ENCODE data around the gene NR1H4.
"Not testable (repeated sequence)": the region's sequence is repeated elsewhere in the genome, so short reads cannot be mapped to it uniquely, and the experiment has no call there.

The NR1H4 gene

DNA sequence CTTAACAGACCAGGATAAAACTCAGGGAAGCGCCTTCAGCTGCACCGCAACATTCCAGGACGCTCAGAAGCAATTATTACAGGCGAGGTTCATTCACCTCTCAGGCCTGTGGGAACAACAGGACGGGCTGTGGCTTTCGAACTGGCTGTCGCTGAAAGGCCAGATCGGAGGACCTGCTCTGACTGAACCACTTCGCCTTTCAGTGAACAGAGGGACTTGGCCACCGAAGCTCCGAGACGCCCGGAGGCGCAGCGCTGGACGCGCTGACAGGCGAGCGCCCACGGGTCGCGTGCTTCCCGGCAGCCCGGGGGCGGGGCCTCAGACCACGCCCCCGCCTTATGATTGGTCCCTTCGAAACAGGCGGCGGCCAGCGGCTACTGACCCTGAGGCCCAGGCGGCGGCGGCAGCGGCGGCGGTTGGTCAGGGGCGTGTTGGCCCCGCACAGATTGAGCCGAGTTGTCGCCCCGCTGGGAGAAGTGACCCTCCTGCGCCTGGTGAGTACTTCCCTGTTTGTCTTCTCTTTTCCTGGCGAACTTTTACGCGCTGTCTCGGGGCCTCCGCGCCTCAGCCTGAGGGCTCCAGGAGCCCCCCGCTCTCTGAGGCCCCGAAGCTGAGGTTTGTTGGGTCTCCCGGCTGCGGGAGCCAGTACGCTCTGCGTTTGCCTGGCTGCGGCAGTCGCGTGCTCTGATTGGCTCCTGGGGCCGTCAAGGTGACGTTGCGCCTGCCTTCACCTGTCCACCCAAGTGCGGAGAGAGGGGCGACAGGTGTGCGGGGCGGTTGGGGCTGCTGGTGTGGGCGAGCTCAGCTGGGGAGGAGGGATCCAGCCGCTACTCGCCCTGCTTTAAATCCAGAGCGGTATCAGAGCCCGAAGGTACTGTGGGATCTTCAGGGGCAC is 99.9 kb downstream of the NR1H4 start, which contains the start of gene GAS2L3:
Gene GAS2L3, plus strand, starts transcription at position 393 of the 895 bp plus-strand sequence. CDS start 21,221 bp downstream, outside the sequence.
- peak; percentile 85 for DNase-seq

DNA sequence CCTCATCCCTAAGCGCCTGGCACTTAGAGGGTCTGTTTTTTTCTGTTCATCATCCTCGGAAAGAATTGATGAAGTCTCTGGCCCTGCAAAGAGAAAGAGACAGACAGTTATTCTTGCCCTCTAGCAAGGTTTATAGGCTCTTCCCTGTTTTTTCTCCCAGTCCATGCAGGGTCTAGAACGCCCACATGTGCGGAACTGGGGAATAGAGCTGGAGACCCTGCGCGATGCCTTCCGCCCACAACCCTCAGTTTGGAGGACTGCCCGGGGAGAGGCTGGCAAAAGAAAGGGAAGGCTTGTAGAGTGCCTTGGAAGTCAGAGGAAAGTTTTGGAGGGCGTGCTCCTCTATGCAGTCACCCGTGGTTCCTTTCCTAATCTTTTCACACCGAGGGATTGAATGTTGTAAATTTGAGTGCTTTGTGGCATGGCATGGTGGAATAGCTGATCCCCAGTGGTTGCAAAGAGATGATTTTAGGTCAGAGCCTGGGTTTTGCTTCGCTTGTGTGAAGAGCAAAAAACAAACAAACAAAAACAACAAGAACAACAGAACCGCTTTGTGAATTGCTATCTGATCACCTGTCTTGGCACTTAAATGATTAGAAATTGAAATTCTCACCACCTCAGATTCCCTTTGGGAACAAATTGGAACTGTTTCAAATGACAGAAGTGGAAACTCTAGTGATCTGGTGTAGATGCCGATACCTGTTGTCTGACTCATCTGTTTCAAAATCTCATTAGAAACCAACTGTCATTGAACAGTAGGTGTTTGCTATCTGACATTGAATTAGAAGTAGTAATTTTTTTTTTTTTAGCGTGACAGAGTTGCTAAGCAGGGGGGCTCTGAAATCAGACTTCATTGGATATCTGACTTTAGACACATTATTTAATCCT is 100.8 kb downstream of the NR1H4 start:
- peak; percentile 37 for DNase-seq

DNA sequence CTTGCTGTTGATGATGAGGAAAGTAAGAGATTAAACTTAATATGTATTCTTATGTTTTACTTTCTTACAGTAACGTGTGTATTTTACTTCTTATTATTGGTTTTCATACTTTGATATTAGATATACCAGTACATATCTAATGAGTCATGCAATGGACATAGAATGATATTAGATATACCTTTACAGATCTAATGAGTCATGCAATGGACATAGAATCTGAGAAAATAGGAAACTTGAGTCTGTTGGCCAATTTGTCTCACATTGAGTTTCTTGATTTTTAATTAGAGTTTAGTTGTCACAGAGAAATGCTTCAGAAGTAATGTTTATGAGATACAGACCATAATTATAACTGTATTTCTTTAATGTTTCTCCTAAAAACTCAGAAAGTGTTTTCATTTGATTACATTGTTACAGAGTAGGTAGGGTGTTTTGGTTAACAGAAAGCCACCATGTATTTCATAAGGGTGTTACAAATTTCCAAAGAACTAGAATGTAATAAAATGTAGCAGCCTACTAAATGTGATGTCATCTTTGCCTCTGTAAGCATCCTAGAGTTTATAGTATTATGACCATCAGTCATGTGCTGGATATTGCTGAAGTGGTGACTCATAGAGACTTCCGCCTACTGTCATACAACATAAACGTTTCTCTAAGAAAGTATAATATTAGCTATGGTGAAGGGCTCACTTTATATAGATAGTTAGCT is 102.8 kb downstream of the NR1H4 start:
- no peak for DNase-seq

DNA sequence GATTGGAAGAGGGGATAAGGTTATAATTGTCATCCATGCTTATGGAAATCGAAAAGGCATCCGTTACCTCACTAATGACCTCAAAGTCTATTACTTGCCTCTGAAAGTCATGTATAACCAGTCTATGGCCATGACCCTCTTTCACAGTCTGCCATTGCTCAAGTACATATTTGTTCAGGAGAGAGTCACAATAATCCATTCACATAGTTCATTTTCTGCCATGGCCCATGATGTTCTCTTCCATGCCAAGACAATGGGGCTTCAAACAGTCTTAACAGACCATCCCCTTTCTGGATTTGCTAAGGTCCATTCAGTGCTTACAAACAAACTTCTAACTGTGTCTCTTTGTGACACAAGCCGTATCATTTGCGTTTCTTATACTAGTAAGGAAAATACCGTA is 105.3 kb downstream of the NR1H4 start:
- DNase-seq = no peak

DNA sequence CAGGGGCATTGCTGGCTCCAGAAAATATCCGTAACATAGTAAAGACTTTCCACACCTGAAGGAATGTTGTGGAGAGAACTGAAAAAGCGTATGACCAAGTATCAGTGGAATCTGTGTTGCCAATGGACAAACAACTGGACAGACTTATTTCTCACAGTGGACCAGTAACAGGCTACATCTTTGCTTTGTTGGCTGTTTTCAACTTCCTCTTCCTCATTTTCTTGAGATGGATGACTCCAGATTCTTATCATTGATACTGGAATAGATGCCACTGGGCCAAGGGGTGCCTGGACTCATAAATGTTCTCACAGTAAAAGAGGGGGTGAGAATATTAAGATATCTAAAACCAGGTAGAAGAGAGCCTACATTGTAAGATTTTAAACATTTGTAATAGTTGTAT is 106.2 kb downstream of the NR1H4 start:
- no peak for DNase-seq

DNA sequence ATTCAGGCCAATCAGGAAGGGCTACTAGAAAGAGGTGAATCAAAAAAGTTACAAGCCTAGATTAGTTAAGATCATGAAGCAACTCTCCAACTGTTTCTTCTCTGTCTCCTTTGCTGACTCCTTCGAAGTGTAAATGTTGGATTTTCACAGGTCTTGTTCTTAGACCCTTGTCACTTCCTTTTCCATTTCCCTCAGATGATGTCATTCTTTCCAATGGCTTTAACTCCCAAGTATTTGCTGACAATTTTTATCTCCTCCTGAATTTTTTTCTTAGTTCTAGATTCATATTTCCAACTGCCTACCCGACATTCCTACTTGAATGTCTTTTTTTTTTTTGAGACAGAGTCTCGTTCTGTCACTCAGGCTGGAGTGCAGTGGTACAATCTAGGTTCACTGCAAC is 110.6 kb downstream of the NR1H4 start:
- no peak for DNase-seq

DNA sequence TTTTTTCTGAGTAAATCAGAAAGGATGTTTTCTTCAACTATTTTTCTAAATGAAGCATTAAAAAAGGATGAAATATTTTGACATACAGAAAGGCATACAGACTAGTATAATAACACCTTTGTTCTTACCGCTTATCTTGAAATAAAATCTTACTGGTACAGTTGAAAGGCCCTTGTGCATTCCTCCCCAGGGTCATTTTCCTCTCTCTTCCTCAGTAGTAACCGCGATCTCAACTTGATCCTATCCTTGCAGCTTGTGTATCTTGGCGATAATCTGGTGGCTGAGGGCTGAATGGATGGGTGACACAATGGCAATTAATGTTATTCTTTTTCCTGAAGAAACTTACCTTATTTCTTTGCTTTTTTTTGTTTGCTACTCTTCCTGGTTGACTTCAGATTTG is 118.3 kb downstream of the NR1H4 start:
- DNase-seq = no peak

DNA sequence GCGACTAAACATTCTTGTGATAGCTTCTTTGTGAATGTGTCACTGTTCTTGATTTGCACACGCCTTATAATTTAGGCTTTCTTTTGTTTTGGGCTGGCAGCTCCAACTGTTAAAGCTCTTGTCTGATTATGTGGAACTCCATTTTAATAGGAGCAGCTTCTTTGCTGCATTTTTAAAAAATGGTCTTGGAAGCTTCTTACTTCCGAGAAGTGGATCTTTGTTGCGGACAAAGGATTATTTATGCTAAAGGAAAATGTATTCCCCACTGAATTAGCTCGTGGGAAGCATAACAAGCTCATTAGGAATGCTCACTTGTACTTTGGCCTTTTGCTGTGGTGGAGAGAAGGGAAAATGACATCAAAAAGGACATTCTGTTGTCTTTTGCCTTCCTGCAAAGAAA is 119.8 kb downstream of the NR1H4 start:
- DNase-seq = no peak

DNA sequence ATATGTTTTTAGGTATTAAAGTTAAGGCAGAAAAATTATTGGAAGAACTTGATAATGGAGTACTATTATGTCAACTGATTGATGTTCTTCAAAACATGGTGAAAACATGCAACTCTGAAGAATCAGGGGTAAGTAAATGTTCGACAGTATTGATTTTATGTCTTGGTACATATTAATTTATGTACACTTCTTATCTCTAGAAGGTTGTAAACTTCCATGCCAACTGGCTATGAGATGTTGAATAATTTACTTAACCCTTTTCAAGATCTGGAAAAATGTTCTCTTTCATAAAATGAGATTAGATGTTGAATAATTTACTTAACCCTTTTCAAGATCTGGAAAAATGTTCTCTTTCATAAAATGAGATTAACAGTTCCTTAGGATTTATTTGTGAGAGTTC is 128.0 kb downstream of the NR1H4 start:
- no peak for DNase-seq

DNA sequence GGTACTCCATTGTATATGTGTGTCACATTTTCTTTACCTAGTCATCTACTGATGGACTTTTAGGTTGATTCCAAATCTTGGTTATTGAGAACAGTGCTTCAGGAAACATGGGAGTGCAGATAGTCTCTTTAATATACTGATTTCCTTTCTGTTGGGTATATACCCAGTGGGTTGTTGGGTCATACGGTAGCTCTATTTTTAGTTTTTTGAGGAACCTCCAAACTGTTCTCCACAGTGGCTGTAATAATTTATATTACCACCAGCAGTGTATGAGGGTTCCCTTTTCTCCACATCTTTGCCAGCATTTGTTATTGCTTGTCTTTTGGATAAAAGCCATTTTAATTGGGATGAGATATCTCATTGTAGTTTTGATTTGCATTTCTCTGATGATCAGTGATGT is 129.3 kb downstream of the NR1H4 start:
- not testable (repeated sequence) for DNase-seq

DNA sequence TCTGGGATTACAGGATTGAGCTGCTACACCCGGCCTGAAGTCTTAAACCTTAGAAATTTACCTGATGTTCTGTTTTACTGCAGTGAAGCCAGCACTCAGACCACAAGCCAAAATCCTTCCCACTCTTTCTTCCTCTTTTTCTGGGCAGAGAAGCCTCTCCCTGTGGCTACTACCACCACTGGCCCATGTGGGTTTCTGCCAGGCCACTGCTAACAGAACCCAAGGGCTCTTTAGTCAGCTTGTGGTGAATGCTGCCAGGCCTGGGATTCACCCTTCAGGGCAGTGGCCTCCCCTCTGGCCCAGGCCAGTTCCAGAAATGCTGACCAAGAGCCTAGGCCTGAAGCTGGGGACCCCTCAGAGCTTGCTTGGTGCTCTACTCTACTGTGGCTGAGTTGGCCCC is 135.1 kb downstream of the NR1H4 start:
- DNase-seq = no peak

DNA sequence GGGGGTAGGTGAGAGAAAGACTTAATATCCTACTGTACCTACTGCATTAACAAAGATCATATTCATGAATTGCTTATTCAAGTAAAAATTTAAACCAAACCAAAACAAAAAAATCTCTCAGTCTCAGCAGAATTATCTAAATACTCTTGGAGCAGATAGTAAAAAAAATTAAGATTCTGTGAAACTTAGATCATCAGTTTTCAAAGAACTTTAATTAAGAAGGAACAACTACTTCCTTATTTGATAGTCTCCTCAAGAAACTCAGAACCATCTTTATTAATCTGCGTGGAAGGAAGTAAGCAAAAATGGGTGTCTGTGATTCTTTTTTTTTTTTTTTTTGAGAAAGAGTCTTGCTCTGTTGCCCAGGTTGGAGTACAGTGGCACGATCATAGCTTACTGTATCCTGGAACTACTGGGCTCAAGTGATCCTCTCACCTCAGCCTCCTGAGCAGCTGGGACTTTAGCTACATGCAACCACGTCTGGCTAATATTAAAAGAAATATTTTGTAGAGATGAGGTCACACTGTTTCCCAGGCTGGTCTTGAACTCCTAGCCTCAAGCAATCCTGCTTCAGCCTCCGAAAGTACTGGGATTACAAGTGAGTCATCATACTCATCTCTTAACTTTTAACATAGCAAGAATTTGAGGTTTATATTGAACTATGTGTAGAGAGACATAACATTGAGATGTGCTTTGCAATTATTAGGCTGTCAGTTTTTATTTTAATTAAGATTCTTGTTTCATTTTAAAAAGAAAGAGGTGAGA is 137.2 kb downstream of the NR1H4 start:
- no peak for DNase-seq

DNA sequence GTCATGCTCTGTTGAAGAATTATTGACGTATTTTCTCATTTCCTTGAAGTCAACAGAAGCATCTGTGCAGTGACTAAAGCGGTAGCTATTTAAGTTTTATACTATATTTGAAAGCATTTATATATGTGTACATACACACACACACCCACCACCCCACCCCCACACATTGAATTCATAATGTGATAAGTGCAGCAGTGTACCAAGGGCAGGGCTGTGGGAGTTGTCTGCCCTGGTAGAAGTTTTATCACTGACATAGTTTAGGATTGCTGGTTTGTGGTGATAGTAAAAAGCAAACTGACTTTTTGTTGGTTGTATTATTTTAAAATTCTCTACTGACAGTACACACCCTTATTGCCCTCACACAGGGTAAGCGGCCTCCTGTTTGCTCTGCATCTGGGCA is 138.9 kb downstream of the NR1H4 start:
- DNase-seq = no peak

Data from NCI-H345 (cell line).